HEK293T (cell line): ENCODE measurements around the gene OGT.

Experiments used
- CTBP1 ChIP-seq: fragments of 450-650 bp; IDR thresholded peaks from 2 replicates; pipeline ENCODE4 v1.6.1; 2016; ENCODE audit warnings: borderline replicate concordance
- ELF4 ChIP-seq: fragments of 450-650 bp; IDR thresholded peaks from 2 replicates; pipeline ENCODE4 v1.6.1; 2017; ENCODE audit warnings: antibody characterized with exemption
- FOXK2 ChIP-seq: fragments of 450-650 bp; IDR thresholded peaks from 2 replicates; pipeline ENCODE4 v1.6.1; 2016; ENCODE audit warnings: mild to moderate bottlenecking
- FOXM1 ChIP-seq: fragments of 450-650 bp; IDR thresholded peaks from 2 replicates; pipeline ENCODE4 v1.6.1; 2017; ENCODE audit warnings: mild to moderate bottlenecking, borderline replicate concordance
- HDGF ChIP-seq: fragments of 450-650 bp; IDR thresholded peaks from 2 replicates; pipeline ENCODE4 v1.6.1; 2017; ENCODE audit warnings: antibody characterized with exemption, borderline replicate concordance
- L3MBTL2 ChIP-seq: fragments of 450-650 bp; conservative IDR thresholded peaks from 2 replicates; pipeline ENCODE4 v1.6.1; 2016; ENCODE audit warnings: mild to moderate bottlenecking
- SP1 ChIP-seq: fragments of 450-650 bp; IDR thresholded peaks from 2 replicates; pipeline ENCODE4 v1.6.1; 2017
- SUZ12 ChIP-seq: fragments of 450-650 bp; IDR thresholded peaks from 2 replicates; pipeline ENCODE4 v1.6.1; 2016; ENCODE audit warnings: mild to moderate bottlenecking
- ZNF384 ChIP-seq: fragments of 450-650 bp; IDR thresholded peaks from 2 replicates; pipeline ENCODE4 v1.6.1; 2016

DNA sequence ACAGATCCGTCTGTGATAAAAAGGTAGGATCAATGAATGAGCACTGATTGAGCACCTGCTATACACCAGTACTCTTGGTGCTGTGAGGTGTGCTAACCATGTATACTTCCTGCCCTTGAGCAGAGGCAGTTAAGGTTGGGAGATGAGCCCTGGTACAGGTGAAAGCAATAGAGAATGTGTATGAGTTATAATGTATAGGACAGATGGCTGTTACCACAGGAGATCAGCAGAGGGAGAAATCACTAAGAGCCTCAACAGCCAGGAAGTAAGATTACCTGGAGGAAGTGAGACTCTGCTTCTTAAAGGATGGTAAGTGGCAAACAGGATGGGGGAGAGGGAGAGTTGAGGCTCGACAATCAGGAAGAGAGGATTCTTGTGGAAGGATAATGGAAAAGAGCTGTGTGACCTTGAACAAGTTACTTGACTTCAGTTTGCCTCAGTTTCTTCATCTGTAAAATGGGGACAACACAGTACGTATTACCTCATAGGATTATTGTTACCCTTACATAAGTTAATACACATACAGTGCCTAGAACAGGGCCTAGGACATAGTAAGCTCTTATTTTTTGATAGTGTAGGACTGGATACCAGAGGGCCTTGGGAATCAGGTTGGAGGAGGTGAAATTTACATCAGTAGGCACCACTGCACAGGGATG, 76.3 kb downstream of the OGT start:
- TF ChIP-seq SP1 (no peak), FOXK2 (no peak), L3MBTL2 (no peak), ELF4 (no peak), FOXM1 (no peak), SUZ12 (no peak), CTBP1 (no peak), ZNF384 (no peak), HDGF (no peak)
